PFSK-1 (cell line): ENCODE data around the gene SLC28A1.

Source experiments
- FOXP2 ChIP-seq: optimal IDR thresholded peaks from 2 replicates; pipeline ENCODE3; 2011; ENCODE audit warnings: borderline replicate concordance, control low read depth, inconsistent platforms; ENCODE audit not compliant: insufficient read depth; ENCODE audit errors: extremely low read length, extremely low read depth
- POLR2AphosphoS5 ChIP-seq: IDR thresholded peaks from 2 replicates; pipeline ENCODE4 v1.6.1; 2012; ENCODE audit warnings: low read depth, mild to moderate bottlenecking, control low read depth, low read length, moderate library complexity
- SIN3A ChIP-seq: IDR thresholded peaks from 2 replicates; pipeline ENCODE4 v1.6.1; 2012; ENCODE audit warnings: mild to moderate bottlenecking, low read length, moderate library complexity, borderline replicate concordance; ENCODE audit not compliant: insufficient read depth
- TAF1 ChIP-seq: IDR thresholded peaks from 2 replicates; pipeline ENCODE4 v1.6.1; 2012; ENCODE audit warnings: low read length, control low read depth, borderline replicate concordance; ENCODE audit not compliant: insufficient read depth
- TF ChIP-seq, protein P1 (sequence below), 2 experiments: IDR thresholded peaks; 2 replicates each; pipeline versions ENCODE4 v1.6.1 to v1.8.0; 2011 to 2012; ENCODE audit warnings: low read depth in 2 of 2, low read length in 2 of 2, control low read depth in 1 of 2, inconsistent platforms in 1 of 2, mild to moderate bottlenecking in 1 of 2, moderate library complexity in 1 of 2; ENCODE audit not compliant: insufficient read depth in 1 of 2

Gene SLC28A1

DNA sequence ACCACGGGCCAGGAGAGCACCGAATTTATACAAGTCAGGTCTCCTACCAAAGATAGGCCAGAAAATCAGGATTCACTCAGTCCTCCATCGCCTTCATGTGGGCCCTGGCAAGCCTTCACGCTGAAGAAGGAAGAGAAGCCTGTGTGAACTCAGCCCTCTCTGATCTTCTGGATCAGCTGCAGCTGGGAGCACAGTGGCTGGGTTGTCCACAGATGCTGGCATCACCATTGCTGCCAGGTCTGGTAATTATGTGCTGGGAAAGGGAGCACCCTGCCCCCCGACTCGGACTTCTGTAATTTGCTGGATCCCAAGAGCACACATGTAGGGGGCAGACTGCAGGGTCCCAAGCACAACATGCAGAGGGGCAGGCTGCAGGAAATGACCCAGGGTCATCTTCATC is 84.8 kb downstream of the SLC28A1 start:
- TF ChIP-seq, protein P1, sequence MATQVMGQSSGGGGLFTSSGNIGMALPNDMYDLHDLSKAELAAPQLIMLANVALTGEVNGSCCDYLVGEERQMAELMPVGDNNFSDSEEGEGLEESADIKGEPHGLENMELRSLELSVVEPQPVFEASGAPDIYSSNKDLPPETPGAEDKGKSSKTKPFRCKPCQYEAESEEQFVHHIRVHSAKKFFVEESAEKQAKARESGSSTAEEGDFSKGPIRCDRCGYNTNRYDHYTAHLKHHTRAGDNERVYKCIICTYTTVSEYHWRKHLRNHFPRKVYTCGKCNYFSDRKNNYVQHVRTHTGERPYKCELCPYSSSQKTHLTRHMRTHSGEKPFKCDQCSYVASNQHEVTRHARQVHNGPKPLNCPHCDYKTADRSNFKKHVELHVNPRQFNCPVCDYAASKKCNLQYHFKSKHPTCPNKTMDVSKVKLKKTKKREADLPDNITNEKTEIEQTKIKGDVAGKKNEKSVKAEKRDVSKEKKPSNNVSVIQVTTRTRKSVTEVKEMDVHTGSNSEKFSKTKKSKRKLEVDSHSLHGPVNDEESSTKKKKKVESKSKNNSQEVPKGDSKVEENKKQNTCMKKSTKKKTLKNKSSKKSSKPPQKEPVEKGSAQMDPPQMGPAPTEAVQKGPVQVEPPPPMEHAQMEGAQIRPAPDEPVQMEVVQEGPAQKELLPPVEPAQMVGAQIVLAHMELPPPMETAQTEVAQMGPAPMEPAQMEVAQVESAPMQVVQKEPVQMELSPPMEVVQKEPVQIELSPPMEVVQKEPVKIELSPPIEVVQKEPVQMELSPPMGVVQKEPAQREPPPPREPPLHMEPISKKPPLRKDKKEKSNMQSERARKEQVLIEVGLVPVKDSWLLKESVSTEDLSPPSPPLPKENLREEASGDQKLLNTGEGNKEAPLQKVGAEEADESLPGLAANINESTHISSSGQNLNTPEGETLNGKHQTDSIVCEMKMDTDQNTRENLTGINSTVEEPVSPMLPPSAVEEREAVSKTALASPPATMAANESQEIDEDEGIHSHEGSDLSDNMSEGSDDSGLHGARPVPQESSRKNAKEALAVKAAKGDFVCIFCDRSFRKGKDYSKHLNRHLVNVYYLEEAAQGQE (IDR thresholded peaks at IDR 0.05; ENCODE audit: insufficient read depth in 1 of 2, low read depth in 2 of 2, low read length in 2 of 2), result no peak
- no peak for TF ChIP-seq POLR2AphosphoS5
- no peak for TF ChIP-seq TAF1
- no peak for TF ChIP-seq FOXP2
- TF ChIP-seq SIN3A, result no peak

DNA sequence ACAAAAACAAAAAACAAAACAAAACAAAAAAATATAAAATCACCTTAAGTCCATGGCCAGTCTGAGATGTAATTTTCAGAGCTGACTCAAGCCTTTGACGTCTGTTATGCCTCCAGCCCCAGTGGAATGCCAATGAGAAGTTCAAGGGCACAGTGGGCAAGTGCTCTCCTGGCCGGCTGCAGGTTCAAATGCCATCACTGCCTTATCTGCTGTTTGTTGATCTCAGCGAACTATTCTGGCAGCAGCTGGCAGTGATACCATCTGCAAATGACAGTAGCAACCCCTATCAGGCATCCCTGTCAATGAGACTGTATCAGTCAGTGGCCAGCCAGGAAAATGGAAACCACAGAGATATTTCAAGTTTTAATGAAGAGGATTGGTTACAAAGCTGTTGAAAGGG is 86.4 kb downstream of the SLC28A1 start:
- TF ChIP-seq, protein P1 (IDR thresholded peaks at IDR 0.05; ENCODE audit: insufficient read depth in 1 of 2, low read depth in 2 of 2, low read length in 2 of 2), result no peak
- TF ChIP-seq TAF1 (no peak), POLR2AphosphoS5 (no peak), SIN3A (no peak), FOXP2 (no peak)

DNA sequence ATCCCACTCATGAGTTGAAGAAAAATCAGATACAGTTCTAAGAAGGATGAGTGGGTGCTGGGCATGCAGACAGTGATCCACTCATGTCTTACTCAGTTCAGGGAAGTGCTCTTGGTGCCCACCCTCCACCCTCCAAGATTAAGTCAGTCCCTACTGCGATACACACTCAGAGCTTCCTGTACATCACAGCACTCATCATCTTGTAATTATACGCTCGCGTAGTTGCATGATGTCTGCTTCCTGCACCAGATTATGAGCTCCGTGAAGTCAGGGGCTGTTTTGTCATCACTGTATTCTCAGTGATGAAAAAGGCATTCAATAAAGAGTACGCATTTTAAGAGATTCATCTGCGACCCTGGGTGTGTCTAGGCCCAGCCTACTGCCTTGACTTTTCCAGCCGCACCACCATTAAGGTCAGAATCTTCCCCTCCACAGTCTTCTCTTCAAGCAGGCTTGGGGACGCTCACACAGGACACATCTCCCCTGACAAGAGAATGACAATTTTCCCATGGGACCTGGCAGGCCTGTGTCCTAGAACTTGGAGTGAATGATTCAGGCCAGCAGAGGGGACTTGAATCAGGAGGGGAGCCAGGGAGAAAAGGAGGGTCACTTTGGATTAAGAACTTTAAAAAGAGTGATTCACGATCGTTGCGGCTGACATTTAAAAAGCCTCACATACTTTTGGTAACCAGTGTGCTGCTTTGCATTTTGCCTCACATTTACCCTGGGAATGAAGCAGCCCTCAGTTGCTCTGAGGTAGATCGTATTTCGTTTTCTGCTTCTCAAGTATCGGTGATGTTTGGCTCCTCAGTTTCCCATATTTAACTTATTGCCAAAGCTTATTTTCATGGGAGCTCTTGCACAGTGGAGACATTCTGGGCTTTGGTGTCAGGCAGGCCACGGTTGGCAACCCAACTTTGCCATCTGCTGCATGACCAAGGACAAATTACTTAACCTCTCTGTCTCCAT is 89.3 kb downstream of the SLC28A1 start:
- TF ChIP-seq FOXP2, result no peak

DNA sequence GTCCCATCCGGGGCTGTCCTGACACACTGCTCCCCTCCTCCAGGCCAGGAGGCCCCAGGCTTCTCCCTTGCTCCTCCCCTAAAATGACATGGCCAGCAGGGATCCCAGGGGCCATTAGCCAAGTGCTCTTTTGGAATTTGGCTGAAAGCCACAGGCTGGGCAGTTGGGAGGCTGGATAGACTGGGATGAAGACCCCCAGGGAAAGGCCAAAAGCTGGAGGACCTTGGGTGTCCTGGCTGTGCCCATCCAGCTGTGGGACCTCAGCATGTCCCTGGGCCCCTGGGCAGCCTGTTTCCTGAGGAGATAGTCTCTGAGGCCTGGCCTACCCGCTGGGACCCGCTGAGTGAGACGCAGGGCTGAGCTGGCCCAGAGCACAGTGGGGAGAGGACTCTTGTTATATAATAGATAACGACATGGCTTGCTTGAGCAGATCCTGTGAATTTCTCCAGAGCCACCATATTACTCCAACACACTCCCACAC is 91.4 kb downstream of the SLC28A1 start:
- no peak for TF ChIP-seq FOXP2
- TF ChIP-seq, protein P1 (IDR thresholded peaks at IDR 0.05; ENCODE audit: insufficient read depth in 1 of 2, low read depth in 2 of 2, low read length in 2 of 2), result no peak
- TF ChIP-seq TAF1, result no peak
- TF ChIP-seq POLR2AphosphoS5, result no peak
- TF ChIP-seq SIN3A, result no peak

DNA sequence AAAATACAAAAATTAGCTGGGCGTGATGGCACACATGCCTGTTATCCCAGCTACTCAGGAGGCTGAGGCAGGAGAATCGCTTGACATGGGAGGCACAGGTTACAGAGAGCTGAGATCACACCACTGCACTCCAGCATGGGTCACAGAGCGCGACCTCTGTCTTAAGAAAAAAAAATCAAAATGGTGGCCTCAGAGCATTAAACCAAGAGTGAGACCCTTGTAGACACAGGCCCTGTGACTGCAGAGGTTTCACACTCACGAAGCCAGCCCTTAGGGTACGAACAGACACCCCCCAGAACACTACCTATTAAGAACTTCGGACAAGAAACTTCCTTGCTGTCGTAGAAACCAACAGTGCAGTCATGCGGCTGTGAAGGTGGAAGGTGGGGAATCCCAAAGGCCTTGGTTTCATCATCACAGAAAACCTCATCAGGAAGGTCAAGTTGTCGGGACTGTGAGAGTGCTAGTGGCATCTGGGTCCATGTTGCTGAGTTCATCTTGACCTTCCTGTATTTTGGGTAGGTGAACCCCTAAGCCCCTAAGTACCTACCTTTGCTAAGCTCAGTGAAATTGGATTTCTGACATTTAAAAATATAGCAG is 92.4 kb downstream of the SLC28A1 start:
- TF ChIP-seq, protein P1 (IDR thresholded peaks at IDR 0.05; ENCODE audit: insufficient read depth in 1 of 2, low read depth in 2 of 2, low read length in 2 of 2), result no peak
- TF ChIP-seq TAF1 (no peak), FOXP2 (no peak), POLR2AphosphoS5 (no peak), SIN3A (no peak)
